Measurements from ENCODE around the gene LUZP4. TPM values are rescaled to one million over a fixed set of nuclear protein-coding genes. Genes with fewer than 3 reads are reported as not detected.

The LUZP4 gene
- total RNA-seq, 1 experiment from 2014 or later: not detected

DNA sequence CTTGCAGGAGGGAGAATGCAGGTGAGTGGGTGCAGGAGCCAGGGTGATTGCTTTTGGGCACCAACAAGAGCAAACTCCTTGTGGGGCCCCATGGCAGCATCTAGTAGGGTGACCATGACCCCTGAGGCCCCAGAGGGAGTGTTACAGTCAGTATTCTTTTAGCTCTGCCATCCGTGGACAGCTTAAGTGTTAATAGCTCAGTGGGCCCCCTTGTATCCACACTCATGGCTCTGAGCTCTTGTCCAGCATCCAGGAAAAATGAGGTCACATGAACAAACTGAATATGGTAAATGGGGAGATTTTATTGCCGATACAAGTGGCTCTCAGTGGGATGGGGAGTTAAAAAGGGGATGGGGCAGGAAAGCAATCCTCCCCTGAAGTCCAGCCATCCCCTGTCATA, 28.4 kb upstream of the LUZP4 start:
- CTCF ChIA-PET: no interaction called here
- Histone ChIP-seq H3K9me2 (ENCODE audit: insufficient read depth) (no peaks in the 10 kb centered on the region; the same call in 1 of the 2 replicates), H3K27ac (no peak overlapping the region), H3F3A (ENCODE audit: insufficient read depth, low read depth) (0 out of 2 replicates have a peak, but pooled peaks cover 5% of the 10 kb centered on the region), H3K4me3 (no peak overlapping the region), H3K9me3 (ENCODE audit: insufficient read depth, low read depth) (no peaks in the 10 kb centered on the region), H4K20me1 (ENCODE audit: insufficient read depth) (no peaks in the 10 kb centered on the region), H2AFZ (no peak overlapping the region), H3K4me2 (no peak overlapping the region), H3K27me3 (ENCODE audit: insufficient read depth, low read depth) (no peaks in the 10 kb centered on the region), H3K4me1 (replicated peaks; ENCODE audit: insufficient read depth) (peaks cover 7% of the 10 kb centered on the region; the same call in 1 of the 2 replicates), H3K36me3 (ENCODE audit: low read depth) (no peaks in the 10 kb centered on the region), H3K79me2 (ENCODE audit: low read depth) (no peaks in the 10 kb centered on the region)
- DNase-seq: no peak
- intact Hi-C loops (cut with micrococcal nuclease; ENCODE audit: unreplicated experiment): no loop called here
- no TSS peak for BruUV-seq (replicated peaks)
- TF ChIP-seq, protein P1, sequence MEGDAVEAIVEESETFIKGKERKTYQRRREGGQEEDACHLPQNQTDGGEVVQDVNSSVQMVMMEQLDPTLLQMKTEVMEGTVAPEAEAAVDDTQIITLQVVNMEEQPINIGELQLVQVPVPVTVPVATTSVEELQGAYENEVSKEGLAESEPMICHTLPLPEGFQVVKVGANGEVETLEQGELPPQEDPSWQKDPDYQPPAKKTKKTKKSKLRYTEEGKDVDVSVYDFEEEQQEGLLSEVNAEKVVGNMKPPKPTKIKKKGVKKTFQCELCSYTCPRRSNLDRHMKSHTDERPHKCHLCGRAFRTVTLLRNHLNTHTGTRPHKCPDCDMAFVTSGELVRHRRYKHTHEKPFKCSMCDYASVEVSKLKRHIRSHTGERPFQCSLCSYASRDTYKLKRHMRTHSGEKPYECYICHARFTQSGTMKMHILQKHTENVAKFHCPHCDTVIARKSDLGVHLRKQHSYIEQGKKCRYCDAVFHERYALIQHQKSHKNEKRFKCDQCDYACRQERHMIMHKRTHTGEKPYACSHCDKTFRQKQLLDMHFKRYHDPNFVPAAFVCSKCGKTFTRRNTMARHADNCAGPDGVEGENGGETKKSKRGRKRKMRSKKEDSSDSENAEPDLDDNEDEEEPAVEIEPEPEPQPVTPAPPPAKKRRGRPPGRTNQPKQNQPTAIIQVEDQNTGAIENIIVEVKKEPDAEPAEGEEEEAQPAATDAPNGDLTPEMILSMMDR (conservative IDR thresholded peaks at IDR 0.05): no peak
- no peak for TF ChIP-seq EZH2 (IDR thresholded peaks at IDR 0.05; ENCODE audit: low read depth)
- POLR2A ChIA-PET (ENCODE audit: unreplicated experiment): interaction anchor here (0.6 kb wide), 1 partner anchor 111 kb away, joined by 9 read pairs; no protein-coding TSS in a partner anchor

DNA sequence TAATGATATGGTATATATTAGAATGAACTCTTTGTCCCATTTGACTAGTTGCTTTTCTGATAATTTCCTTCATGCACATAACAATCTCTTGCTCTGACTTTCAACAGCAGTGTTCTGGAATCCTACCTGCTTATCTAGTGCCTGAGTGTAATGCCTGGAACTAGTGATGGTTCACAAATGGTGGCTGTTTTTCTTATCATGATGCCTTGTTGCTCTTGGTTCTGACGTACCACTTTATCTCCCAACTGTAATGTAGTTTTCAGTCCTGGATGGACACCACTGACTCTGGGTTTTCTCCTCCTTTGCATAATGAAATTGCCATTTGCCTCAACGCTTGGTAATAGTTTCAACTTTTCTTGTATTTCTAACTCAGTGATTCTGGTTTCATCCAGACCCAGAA, 25.5 kb upstream of the LUZP4 start:
- Histone ChIP-seq H3K27me3 (ENCODE audit: insufficient read depth, low read depth) (no peaks in the 10 kb centered on the region), H3K36me3 (ENCODE audit: low read depth) (no peaks in the 10 kb centered on the region), H4K20me1 (ENCODE audit: insufficient read depth) (no peaks in the 10 kb centered on the region), H3K27ac (no peak overlapping the region), H3F3A (ENCODE audit: insufficient read depth, low read depth) (0 out of 2 replicates have a peak, but pooled peaks cover 5% of the 10 kb centered on the region), H3K4me3 (no peak overlapping the region), H3K4me2 (no peak overlapping the region), H3K9me3 (ENCODE audit: insufficient read depth, low read depth) (no peaks in the 10 kb centered on the region), H3K4me1 (replicated peaks; ENCODE audit: insufficient read depth) (peaks cover 7% of the 10 kb centered on the region; the same call in 1 of the 2 replicates), H3K79me2 (ENCODE audit: low read depth) (no peaks in the 10 kb centered on the region), H2AFZ (no peak overlapping the region), H3K9me2 (ENCODE audit: insufficient read depth) (no peaks in the 10 kb centered on the region; the same call in 1 of the 2 replicates)
- intact Hi-C loops (cut with micrococcal nuclease; ENCODE audit: unreplicated experiment): no loop called here
- no peak for TF ChIP-seq EZH2 (IDR thresholded peaks at IDR 0.05; ENCODE audit: low read depth)
- TF ChIP-seq, protein P1 (conservative IDR thresholded peaks at IDR 0.05): no peak
- no peak for DNase-seq
- BruUV-seq (replicated peaks): no TSS peak
- ChIA-PET CTCF (no interaction called here), POLR2A (ENCODE audit: unreplicated experiment) (interaction anchor here (0.7 kb wide), 1 partner anchor 713 kb away, joined by 4 read pairs; no protein-coding TSS in a partner anchor)

DNA sequence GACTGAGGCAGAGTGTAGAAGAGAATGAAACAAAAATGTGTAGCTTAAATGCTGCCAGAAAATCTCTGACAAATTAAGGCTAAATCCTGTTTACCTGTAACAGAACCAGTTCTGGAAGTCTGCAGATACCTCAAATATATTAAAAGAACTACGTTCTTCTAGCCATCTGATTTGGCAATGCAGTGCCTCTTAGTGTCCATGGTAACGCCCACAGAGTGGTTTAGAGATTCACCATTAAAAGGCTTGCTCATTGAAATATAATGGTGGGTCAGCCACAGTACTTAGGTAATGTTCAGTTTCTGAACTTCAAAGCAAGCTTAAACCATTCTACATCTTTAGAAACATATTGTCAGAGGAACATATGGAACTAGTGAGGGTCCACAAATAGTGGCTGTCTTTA, 23.2 kb upstream of the LUZP4 start:
- H3K9me3 ChIP-seq (ENCODE audit: insufficient read depth, low read depth): no peaks in the 10 kb centered on the region
- H4K20me1 ChIP-seq (ENCODE audit: insufficient read depth): no peaks in the 10 kb centered on the region
- no peaks in the 10 kb centered on the region for H3K4me1 ChIP-seq (replicated peaks; ENCODE audit: insufficient read depth)
- ChIA-PET POLR2A (ENCODE audit: unreplicated experiment) (no interaction called here), CTCF (no interaction called here)
- no peak for DNase-seq
- no peak overlapping the region for H3K4me2 ChIP-seq
- no peaks in the 10 kb centered on the region for H3K27me3 ChIP-seq (ENCODE audit: insufficient read depth, low read depth)
- intact Hi-C loops (cut with micrococcal nuclease; ENCODE audit: unreplicated experiment): no loop called here
- TF ChIP-seq, protein P1 (conservative IDR thresholded peaks at IDR 0.05): no peak
- no peak for TF ChIP-seq EZH2 (IDR thresholded peaks at IDR 0.05; ENCODE audit: low read depth)
- no peaks in the 10 kb centered on the region for H3K79me2 ChIP-seq (ENCODE audit: low read depth)
- H3F3A ChIP-seq (ENCODE audit: insufficient read depth, low read depth): no peaks in the 10 kb centered on the region
- no peaks in the 10 kb centered on the region; the same call in 1 of the 2 replicates for H3K9me2 ChIP-seq (ENCODE audit: insufficient read depth)
- no peak overlapping the region for H2AFZ ChIP-seq
- BruUV-seq (replicated peaks): no TSS peak
- no peaks in the 10 kb centered on the region for H3K36me3 ChIP-seq (ENCODE audit: low read depth)
- no peak overlapping the region for H3K4me3 ChIP-seq
- H3K27ac ChIP-seq: no peak overlapping the region
